SK-N-SH (cell line): Measurements from ENCODE around the gene RAPGEF1.

Experiments used
- CTCF ChIP-seq: fragments of 200-600 bp; sonication (generic); IDR thresholded peaks from 2 replicates; pipeline ENCODE4 v1.6.1; 2017; ENCODE audit warnings: antibody characterized with exemption, mild to moderate bottlenecking, moderate library complexity
- EP300 ChIP-seq, 2 experiments: IDR thresholded peaks; 2 replicates each; pipeline versions ENCODE4 v1.4.0 to v1.6.1; 2012; ENCODE audit warnings: borderline replicate concordance in 1 of 2, low read depth in 1 of 2, low read length in 1 of 2
- EZH2phosphoT487 ChIP-seq: fragments of 200-600 bp; sonication (generic); IDR thresholded peaks from 2 replicates; pipeline ENCODE4 v1.6.1; 2017; ENCODE audit warnings: low read depth, mixed run types, mild to moderate bottlenecking, antibody characterized with exemption, moderate library complexity, borderline replicate concordance
- FOXJ3 ChIP-seq: sonication (generic); formaldehyde crosslinking; IDR thresholded peaks from 2 replicates; pipeline ENCODE4 v1.5.1; 2020; ENCODE audit warnings: mild to moderate bottlenecking, missing genetic modification reagents
- FOXM1 ChIP-seq: IDR thresholded peaks from 2 replicates; pipeline ENCODE4 v1.4.0; 2012; ENCODE audit warnings: low read depth, mild to moderate bottlenecking
- IRF3 ChIP-seq: fragments of 150-350 bp; IDR thresholded peaks from 2 replicates; pipeline ENCODE4 v1.6.1; 2016; ENCODE audit warnings: mild to moderate bottlenecking, low read depth, low read length
- NFIC ChIP-seq: IDR thresholded peaks from 2 replicates; pipeline ENCODE4 v1.4.0; 2012; ENCODE audit warnings: borderline replicate concordance
- POLR2AphosphoS5 ChIP-seq: IDR thresholded peaks from 2 replicates; pipeline ENCODE4 v1.6.1; 2012; ENCODE audit warnings: low read depth, low read length
- RCOR1 ChIP-seq: fragments of 150-350 bp; IDR thresholded peaks from 2 replicates; pipeline ENCODE4 v1.6.1; 2017; ENCODE audit warnings: antibody characterized with exemption, low read length
- RFX5 ChIP-seq: IDR thresholded peaks from 2 replicates; pipeline ENCODE4 v1.6.1; 2012; ENCODE audit warnings: mild to moderate bottlenecking, improper control_type of control experiment, low read length
- SIN3A ChIP-seq: IDR thresholded peaks from 2 replicates; pipeline ENCODE4 v1.6.1; 2012; ENCODE audit warnings: low read depth, mild to moderate bottlenecking, low read length, moderate library complexity, borderline replicate concordance
- TCF12 ChIP-seq: IDR thresholded peaks from 2 replicates; pipeline ENCODE4 v1.4.0; 2012
- USF2 ChIP-seq: fragments of 150-350 bp; IDR thresholded peaks from 2 replicates; pipeline ENCODE4 v1.6.1; 2017; ENCODE audit warnings: antibody characterized with exemption, low read length, low read depth, borderline replicate concordance
- YY1 ChIP-seq: IDR thresholded peaks from 2 replicates; pipeline ENCODE4 v1.4.0; 2012; ENCODE audit warnings: low read depth, mild to moderate bottlenecking

- TF ChIP-seq CTCF, result no peak
- TF ChIP-seq NFIC, result no peak
- TF ChIP-seq POLR2AphosphoS5, result no peak
- no peak for TF ChIP-seq FOXM1
- TF ChIP-seq YY1, result no peak
- TF ChIP-seq IRF3, result no peak
- TF ChIP-seq TCF12, result no peak
- no peak for TF ChIP-seq USF2
- TF ChIP-seq EZH2phosphoT487, result no peak
- TF ChIP-seq SIN3A, result no peak
- TF ChIP-seq EP300 (IDR thresholded peaks at IDR 0.05; ENCODE audit: borderline replicate concordance in 1 of 2, low read depth in 1 of 2, low read length in 1 of 2), result no peak
- no peak for TF ChIP-seq RFX5
- TF ChIP-seq FOXJ3 (CRISPR knock-in tag), result no peak
- TF ChIP-seq RCOR1, result no peak
Measured at GRCh38 chr9:131639769-131640437, 100.0 kb downstream of the RAPGEF1 start.
